ENCODE measurements around the gene BAX.

Gene BAX

DNA sequence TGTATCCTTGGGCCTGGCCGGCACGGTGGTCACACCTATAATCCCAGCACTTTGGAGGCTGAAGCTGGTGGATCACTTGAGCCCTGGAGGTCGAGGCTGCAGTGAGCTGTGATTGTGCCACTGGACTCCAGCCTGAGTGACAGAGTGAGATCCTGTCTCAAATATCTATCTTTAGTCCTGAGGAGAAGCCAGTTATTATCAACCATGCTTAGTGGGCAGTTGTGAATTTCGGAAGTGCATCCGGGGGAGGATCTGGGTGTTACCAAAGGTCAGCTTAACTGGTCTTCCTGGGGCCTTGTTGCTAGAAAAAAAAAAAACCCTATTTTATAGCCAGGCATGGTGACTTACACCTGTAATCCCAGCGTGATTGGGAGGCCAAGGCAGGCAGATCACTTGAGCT, 11.6 kb upstream of the BAX start:
- H3K9me3 Mint-ChIP-seq: no peaks in the 10 kb centered on the region
- no peaks in the 10 kb centered on the region for H3K27me3 Mint-ChIP-seq
- no peak overlapping the region for H3K27ac Mint-ChIP-seq

DNA sequence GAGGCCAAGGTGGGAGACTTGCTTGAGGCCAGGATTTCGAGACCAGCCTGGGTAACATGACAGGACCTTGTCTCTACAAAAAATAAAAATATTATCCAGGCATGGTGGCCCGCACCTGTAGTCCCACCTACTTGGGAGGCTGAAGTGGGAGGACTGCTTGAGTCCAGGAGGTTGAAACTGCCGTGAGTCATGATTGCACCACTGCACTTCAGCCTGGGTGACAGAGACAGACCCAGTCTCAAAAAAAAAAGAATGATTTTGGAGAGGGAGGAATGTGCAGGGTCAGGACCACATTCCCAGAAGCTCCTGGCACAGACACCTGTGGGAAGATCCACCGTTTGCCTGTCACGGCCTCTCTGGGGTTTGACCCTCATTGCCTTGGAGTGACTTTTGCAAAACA, 9.3 kb upstream of the BAX start:
- no peak for DNase-seq
- no peaks in the 10 kb centered on the region for H3K27me3 Mint-ChIP-seq
- H3K9me3 Mint-ChIP-seq: no peaks in the 10 kb centered on the region
- no peak overlapping the region for H3K27ac Mint-ChIP-seq
- ATAC-seq (replicated peaks): no peak
- no peaks in the 10 kb centered on the region for H3K4me1 Mint-ChIP-seq (ENCODE audit: low read depth in 2 of 2)
- H3K4me3 Mint-ChIP-seq: no peak overlapping the region
- no peaks in the 10 kb centered on the region for H3K36me3 Mint-ChIP-seq (ENCODE audit: insufficient read depth)

More for the DNA sequence above, 11.6 kb upstream of the BAX start:
- DNase-seq (no peak), ATAC-seq (replicated peaks) (no peak)
- Mint-ChIP-seq H3K4me3 (no peak overlapping the region), H3K36me3 (ENCODE audit: insufficient read depth) (no peaks in the 10 kb centered on the region), H3K4me1 (ENCODE audit: low read depth in 2 of 2) (no peaks in the 10 kb centered on the region)

- H3K27ac Mint-ChIP-seq: no peak overlapping the region
- no peak for ATAC-seq (replicated peaks)
- H3K4me1 Mint-ChIP-seq (ENCODE audit: low read depth in 2 of 2): no peaks in the 10 kb centered on the region
- H3K4me3 Mint-ChIP-seq: no peak overlapping the region
- H3K9me3 Mint-ChIP-seq: no peaks in the 10 kb centered on the region
- DNase-seq: no peak
- no peaks in the 10 kb centered on the region for H3K36me3 Mint-ChIP-seq (ENCODE audit: insufficient read depth)
- no peaks in the 10 kb centered on the region for H3K27me3 Mint-ChIP-seq
Observed at GRCh38 chr19:48945817-48946216, 8.9 kb upstream of the BAX start.

GRCh38 chr19:48946463-48947257, 8.0 kb upstream of the BAX start:
- no peak for ATAC-seq (replicated peaks)
- H3K9me3 Mint-ChIP-seq: no peaks in the 10 kb centered on the region
- no peak overlapping the region for H3K27ac Mint-ChIP-seq
- no peak for DNase-seq
- H3K4me3 Mint-ChIP-seq: no peak overlapping the region
- no peaks in the 10 kb centered on the region for H3K27me3 Mint-ChIP-seq
- H3K4me1 Mint-ChIP-seq (ENCODE audit: low read depth in 2 of 2): no peaks in the 10 kb centered on the region
- no peaks in the 10 kb centered on the region for H3K36me3 Mint-ChIP-seq (ENCODE audit: insufficient read depth)

DNA sequence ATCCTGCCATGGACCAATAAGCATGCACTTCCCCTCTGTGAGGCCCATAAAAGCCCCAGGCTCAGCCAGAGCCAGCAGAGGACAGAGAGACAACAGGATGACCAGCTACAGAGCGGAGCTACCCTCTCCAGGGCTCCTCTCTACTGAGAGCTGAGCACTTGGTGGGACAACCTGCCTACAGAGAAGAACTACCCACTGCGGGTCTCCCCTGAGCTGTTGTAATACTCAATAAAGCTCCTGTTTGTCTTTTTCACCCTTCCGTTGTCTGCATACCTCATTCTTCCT, 7.5 kb upstream of the BAX start:
- Mint-ChIP-seq H3K27me3 (no peaks in the 10 kb centered on the region), H3K4me1 (ENCODE audit: low read depth in 2 of 2) (no peaks in the 10 kb centered on the region), H3K36me3 (ENCODE audit: insufficient read depth) (no peaks in the 10 kb centered on the region), H3K9me3 (no peaks in the 10 kb centered on the region), H3K4me3 (no peak overlapping the region), H3K27ac (no peak overlapping the region)
- ATAC-seq (replicated peaks) (no peak), DNase-seq (no peak)

DNA sequence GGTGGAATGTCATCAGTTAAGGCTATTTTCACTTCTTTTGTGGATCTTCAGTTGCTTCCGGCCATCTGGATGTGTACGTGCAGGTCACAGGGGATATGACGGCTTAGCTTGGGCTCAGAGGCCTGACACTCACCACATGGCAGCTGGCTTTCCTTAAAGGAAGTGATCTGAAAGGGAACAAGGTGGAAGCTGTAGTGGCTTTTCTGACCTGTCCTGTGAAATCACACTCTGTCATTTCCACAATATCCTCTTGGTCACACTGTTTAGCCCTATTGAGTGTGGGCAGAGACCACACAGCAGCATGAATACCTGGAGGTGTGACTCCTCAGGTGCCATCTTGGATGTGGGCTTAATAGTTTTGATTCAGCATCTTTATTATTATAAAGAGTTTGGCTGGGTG, 4.5 kb upstream of the BAX start:
- peaks cover 3 to 4% of the 10 kb centered on the region in 2 donors for H3K4me1 Mint-ChIP-seq (ENCODE audit: low read depth in 2 of 2)
- no peaks in the 10 kb centered on the region for H3K9me3 Mint-ChIP-seq
- no peak overlapping the region for H3K27ac Mint-ChIP-seq
- H3K36me3 Mint-ChIP-seq (ENCODE audit: insufficient read depth): peaks cover 7% of the 10 kb centered on the region
- H3K27me3 Mint-ChIP-seq: no peaks in the 10 kb centered on the region
- ATAC-seq (replicated peaks): no peak
- H3K4me3 Mint-ChIP-seq: no peak overlapping the region
- no peak for DNase-seq

- no peak overlapping the region for H3K4me3 Mint-ChIP-seq
- H3K36me3 Mint-ChIP-seq (ENCODE audit: insufficient read depth): peaks cover 10% of the 10 kb centered on the region
- no peak for ATAC-seq (replicated peaks)
- H3K27me3 Mint-ChIP-seq: no peaks in the 10 kb centered on the region
- no peaks in the 10 kb centered on the region for H3K9me3 Mint-ChIP-seq
- H3K27ac Mint-ChIP-seq: no peak overlapping the region
- H3K4me1 Mint-ChIP-seq (ENCODE audit: low read depth in 2 of 2): peaks cover 9 to 11% of the 10 kb centered on the region in 2 donors
- DNase-seq: no peak
Observed at GRCh38 chr19:48950830-48951519, 3.7 kb upstream of the BAX start.

DNA sequence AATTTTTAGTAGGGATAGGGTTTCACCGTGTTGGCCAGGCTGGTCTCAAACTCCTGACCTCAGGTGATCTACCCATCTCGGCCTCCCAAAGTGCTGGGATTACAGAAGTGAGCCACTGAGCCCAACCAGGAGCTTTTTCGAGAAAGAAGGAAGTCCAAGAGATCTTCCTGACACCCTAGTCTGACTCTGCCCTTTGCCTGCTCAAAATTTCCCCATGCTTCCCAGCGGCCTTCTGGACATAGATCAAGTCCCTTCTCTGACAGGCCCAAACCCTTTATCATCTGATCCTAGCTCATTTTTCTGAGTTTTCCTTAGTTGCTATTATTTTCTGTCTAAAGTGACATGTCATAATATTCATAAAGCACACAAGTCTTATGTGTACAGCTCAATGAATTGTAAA, 1.5 kb upstream of the BAX start:
- no peak for ATAC-seq (replicated peaks)
- H3K9me3 Mint-ChIP-seq: no peaks in the 10 kb centered on the region
- H3K27me3 Mint-ChIP-seq: no peaks in the 10 kb centered on the region
- no peak for DNase-seq
- no peak overlapping the region for H3K27ac Mint-ChIP-seq
- H3K4me3 Mint-ChIP-seq: peak overlapping the region in 1 of 2 donors; percentile 42
- peaks cover 21% of the 10 kb centered on the region for H3K36me3 Mint-ChIP-seq (ENCODE audit: insufficient read depth)
- peaks cover 16% of the 10 kb centered on the region in 2 donors for H3K4me1 Mint-ChIP-seq (ENCODE audit: low read depth in 2 of 2)

- Mint-ChIP-seq H3K27me3 (no peaks in the 10 kb centered on the region), H3K4me1 (ENCODE audit: low read depth in 2 of 2) (peaks cover 16 to 18% of the 10 kb centered on the region in 2 donors), H3K4me3 (peak overlapping the region; percentile 88 to 91), H3K36me3 (ENCODE audit: insufficient read depth) (peaks cover 25% of the 10 kb centered on the region), H3K9me3 (no peaks in the 10 kb centered on the region), H3K27ac (peak overlapping the region; percentile 89 to 91)
- ATAC-seq (replicated peaks) (no peak), DNase-seq (no peak)
Observed at GRCh38 chr19:48953990-48954594, 583 bp upstream of the BAX start.

GRCh38 chr19:48955308-48955958, 758 bp downstream of the BAX start:
- Mint-ChIP-seq H3K4me1 (ENCODE audit: low read depth in 2 of 2) (peaks cover 16 to 18% of the 10 kb centered on the region in 2 donors), H3K4me3 (peak overlapping the region; percentile 88 to 91), H3K36me3 (ENCODE audit: insufficient read depth) (peaks cover 25% of the 10 kb centered on the region), H3K27me3 (no peaks in the 10 kb centered on the region), H3K27ac (peak overlapping the region; percentile 69 to 91), H3K9me3 (no peaks in the 10 kb centered on the region)
- DNase-seq (no peak), ATAC-seq (replicated peaks) (no peak)

GRCh38 chr19:48958006-48958405, 3.3 kb downstream of the BAX start:
- no peaks in the 10 kb centered on the region for H3K9me3 Mint-ChIP-seq
- H3K27ac Mint-ChIP-seq: no peak overlapping the region
- DNase-seq: no peak
- peaks cover 33% of the 10 kb centered on the region for H3K36me3 Mint-ChIP-seq (ENCODE audit: insufficient read depth)
- no peak for ATAC-seq (replicated peaks)
- no peaks in the 10 kb centered on the region for H3K27me3 Mint-ChIP-seq
- no peak overlapping the region for H3K4me3 Mint-ChIP-seq
- H3K4me1 Mint-ChIP-seq (ENCODE audit: low read depth in 2 of 2): peaks cover 29 to 38% of the 10 kb centered on the region in 2 donors

DNA sequence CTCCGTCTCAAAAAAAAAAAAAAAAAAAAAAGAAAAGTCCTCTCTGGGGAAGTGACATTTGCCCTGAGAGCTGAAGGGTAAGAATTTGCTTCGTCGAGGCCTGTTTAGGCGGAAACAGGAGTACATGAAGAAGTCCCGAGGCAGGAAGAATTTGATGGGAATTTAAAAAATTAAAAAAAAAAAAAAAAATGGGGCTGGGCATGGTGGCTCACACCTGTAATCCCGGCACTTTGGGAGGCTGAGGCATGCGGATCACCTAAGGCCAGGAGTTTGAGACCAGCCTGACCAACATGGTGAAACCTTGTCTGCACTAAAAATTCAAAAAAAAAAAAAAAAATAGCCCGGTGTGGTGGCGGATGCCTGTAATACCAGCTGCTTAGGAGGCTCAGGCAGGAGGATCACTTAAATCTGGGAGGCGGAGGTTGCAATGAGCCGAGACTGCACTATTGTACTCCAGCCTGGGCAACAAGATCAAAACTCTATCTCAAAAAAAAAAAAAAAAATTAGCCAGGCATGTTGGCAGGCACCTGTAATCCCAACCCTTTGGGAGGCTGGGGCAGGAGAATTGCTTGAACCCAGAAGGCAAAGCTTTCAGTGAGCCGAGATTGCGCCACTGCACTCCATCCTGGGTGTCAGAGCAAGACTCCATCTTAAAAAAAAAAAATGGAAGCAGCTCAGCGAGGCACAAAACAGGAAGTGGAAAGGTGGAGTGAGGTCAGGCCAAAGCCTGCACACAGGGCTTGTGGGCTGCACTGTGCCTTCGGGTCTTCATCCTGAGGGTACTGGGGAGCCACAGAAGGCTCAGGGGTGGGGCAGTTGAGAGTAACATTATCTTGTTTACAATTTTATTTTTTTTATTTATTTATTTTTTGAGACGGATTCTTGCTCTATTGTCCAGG, 4.9 kb downstream of the BAX start:
- Mint-ChIP-seq H3K36me3 (ENCODE audit: insufficient read depth) (peaks cover 33% of the 10 kb centered on the region), H3K4me1 (ENCODE audit: low read depth in 2 of 2) (peaks cover 41 to 49% of the 10 kb centered on the region in 2 donors), H3K9me3 (no peaks in the 10 kb centered on the region), H3K27ac (peak overlapping the region in 1 of 2 donors; percentile 39), H3K27me3 (no peaks in the 10 kb centered on the region), H3K4me3 (no peak overlapping the region)
- no peak for DNase-seq
- no peak for ATAC-seq (replicated peaks)
